SK-N-SH treated with all-trans-retinoic acid at 6 μM for 48 hours (cell line): ENCODE results near the gene FAM89A.
"Not testable (repeated sequence)": the region's sequence is repeated elsewhere in the genome, so short reads cannot be mapped to it uniquely, and the experiment has no call there.

ENCODE experiments used
- ATAC-seq: fragments of 200-7000 bp; cut with Tn5 transposase; 3 replicates; pipeline ENCODE4 v1.9.1; 2020; ENCODE audit warnings: mild to moderate bottlenecking, moderate library complexity
- ARNTL ChIP-seq: fragments of 450-650 bp; formaldehyde crosslinking; IDR thresholded peaks from 2 replicates; pipeline ENCODE4 v1.5.0; 2020; ENCODE audit warnings: low read depth, mild to moderate bottlenecking, moderate library complexity, borderline replicate concordance
- BACH2 ChIP-seq: fragments of 250-450 bp; sonication (Bioruptor Pico); IDR thresholded peaks from 2 replicates; pipeline ENCODE4 v1.9.0; 2021; ENCODE audit warnings: mild to moderate bottlenecking, borderline replicate concordance
- CREB5 ChIP-seq: fragments of 250-450 bp; sonication (Bioruptor Pico); IDR thresholded peaks from 2 replicates; pipeline ENCODE4 v1.5.1; 2020; ENCODE audit warnings: low read depth, mild to moderate bottlenecking, moderate library complexity
- CSDC2 ChIP-seq: fragments of 250-450 bp; sonication (Bioruptor Pico); IDR thresholded peaks from 2 replicates; pipeline ENCODE4 v1.5.0; 2020; ENCODE audit warnings: mild to moderate bottlenecking, moderate library complexity
- ESRRG ChIP-seq: fragments of 250-450 bp; sonication (Bioruptor Pico); IDR thresholded peaks from 2 replicates; pipeline ENCODE4 v1.6.1; 2021; ENCODE audit warnings: mild to moderate bottlenecking
- GLIS3 ChIP-seq: fragments of 250-450 bp; sonication (Bioruptor Pico); IDR thresholded peaks from 2 replicates; pipeline ENCODE4 v1.5.0; 2020; ENCODE audit warnings: mild to moderate bottlenecking, moderate library complexity
- ISL1 ChIP-seq: fragments of 250-450 bp; sonication (Bioruptor Pico); IDR thresholded peaks from 2 replicates; pipeline ENCODE4 v2.1.2; 2022; ENCODE audit warnings: mild to moderate bottlenecking, moderate library complexity
- OSR1 ChIP-seq: fragments of 250-450 bp; sonication (Bioruptor Pico); IDR thresholded peaks from 2 replicates; pipeline ENCODE4 v1.8.0; 2022; ENCODE audit warnings: moderate library complexity, mild to moderate bottlenecking, inconsistent platforms
- PPARA ChIP-seq: fragments of 250-450 bp; sonication (Bioruptor Pico); IDR thresholded peaks from 2 replicates; pipeline ENCODE4 v1.5.0; 2020; ENCODE audit warnings: mild to moderate bottlenecking, borderline replicate concordance
- RARB ChIP-seq: fragments of 250-450 bp; sonication (Bioruptor Pico); IDR thresholded peaks from 2 replicates; pipeline ENCODE4 v1.8.0; 2021; ENCODE audit warnings: mild to moderate bottlenecking, moderate library complexity
- SNAI2 ChIP-seq: fragments of 250-450 bp; sonication (Bioruptor Pico); IDR thresholded peaks from 2 replicates; pipeline ENCODE4 v1.5.0; 2020; ENCODE audit warnings: mild to moderate bottlenecking, moderate library complexity
- TCF4 ChIP-seq: fragments of 250-450 bp; sonication (Bioruptor Pico); IDR thresholded peaks from 2 replicates; pipeline ENCODE4 v1.8.0; 2021; ENCODE audit warnings: mild to moderate bottlenecking, moderate library complexity, borderline replicate concordance
- TOX ChIP-seq: fragments of 250-450 bp; sonication (Bioruptor Pico); IDR thresholded peaks from 2 replicates; pipeline ENCODE4 v1.8.0; 2021; ENCODE audit warnings: mild to moderate bottlenecking, moderate library complexity, borderline replicate concordance
- ZC3H10 ChIP-seq: fragments of 250-450 bp; sonication (Bioruptor Pico); IDR thresholded peaks from 2 replicates; pipeline ENCODE4 v1.5.1; 2021; ENCODE audit warnings: mild to moderate bottlenecking, moderate library complexity
- ZFP3 ChIP-seq: fragments of 250-450 bp; sonication (Bioruptor Pico); IDR thresholded peaks from 2 replicates; pipeline ENCODE4 v1.5.0; 2020; ENCODE audit warnings: mild to moderate bottlenecking, moderate library complexity
- ZFP30 ChIP-seq: fragments of 450-650 bp; formaldehyde crosslinking; IDR thresholded peaks from 2 replicates; pipeline ENCODE4 v1.5.0; 2022; ENCODE audit warnings: mild to moderate bottlenecking, moderate library complexity
- ZNF565 ChIP-seq: fragments of 450-650 bp; formaldehyde crosslinking; conservative IDR thresholded peaks from 2 replicates; pipeline ENCODE4 v1.5.0; 2020; ENCODE audit warnings: low read depth, mild to moderate bottlenecking, moderate library complexity
- ZNF8 ChIP-seq: fragments of 450-650 bp; formaldehyde crosslinking; IDR thresholded peaks from 2 replicates; pipeline ENCODE4 v1.5.0; 2020; ENCODE audit warnings: mild to moderate bottlenecking, moderate library complexity
- TF ChIP-seq, protein P1 (sequence below): fragments of 250-450 bp; sonication (Bioruptor Pico); IDR thresholded peaks from 2 replicates; pipeline ENCODE4 v1.5.1; 2021; ENCODE audit warnings: mild to moderate bottlenecking, moderate library complexity
- TF ChIP-seq, protein P2 (sequence below): fragments of 250-450 bp; sonication (Bioruptor Pico); IDR thresholded peaks from 2 replicates; pipeline ENCODE4 v1.8.0; 2020; ENCODE audit warnings: mild to moderate bottlenecking, moderate library complexity, borderline replicate concordance

The FAM89A gene

GRCh38 chr1:231050395-231050794 is 10.3 kb upstream of the FAM89A start:
- no peak for ATAC-seq
- TF ChIP-seq GLIS3 (CRISPR knock-in tag) (no peak), TCF4 (CRISPR knock-in tag) (no peak), CREB5 (CRISPR knock-in tag) (no peak), ZFP30 (CRISPR knock-in tag) (no peak), OSR1 (CRISPR knock-in tag) (no peak), BACH2 (CRISPR knock-in tag) (no peak), ZC3H10 (CRISPR knock-in tag) (no peak), CSDC2 (CRISPR knock-in tag) (no peak), TOX (no peak), ZFP3 (CRISPR knock-in tag) (no peak), ESRRG (CRISPR knock-in tag) (no peak), ZNF565 (CRISPR knock-in tag) (no peak)
- TF ChIP-seq, protein P1, sequence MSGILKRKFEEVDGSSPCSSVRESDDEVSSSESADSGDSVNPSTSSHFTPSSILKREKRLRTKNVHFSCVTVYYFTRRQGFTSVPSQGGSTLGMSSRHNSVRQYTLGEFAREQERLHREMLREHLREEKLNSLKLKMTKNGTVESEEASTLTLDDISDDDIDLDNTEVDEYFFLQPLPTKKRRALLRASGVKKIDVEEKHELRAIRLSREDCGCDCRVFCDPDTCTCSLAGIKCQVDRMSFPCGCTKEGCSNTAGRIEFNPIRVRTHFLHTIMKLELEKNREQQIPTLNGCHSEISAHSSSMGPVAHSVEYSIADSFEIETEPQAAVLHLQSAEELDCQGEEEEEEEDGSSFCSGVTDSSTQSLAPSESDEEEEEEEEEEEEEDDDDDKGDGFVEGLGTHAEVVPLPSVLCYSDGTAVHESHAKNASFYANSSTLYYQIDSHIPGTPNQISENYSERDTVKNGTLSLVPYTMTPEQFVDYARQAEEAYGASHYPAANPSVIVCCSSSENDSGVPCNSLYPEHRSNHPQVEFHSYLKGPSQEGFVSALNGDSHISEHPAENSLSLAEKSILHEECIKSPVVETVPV (CRISPR knock-in tag), result no peak
- TF ChIP-seq, all 23 proteins: peak for 0

GRCh38 chr1:231049121-231049979 is 9.3 kb upstream of the FAM89A start:
- ATAC-seq, result no peak
- no peak for TF ChIP-seq ZC3H10 (CRISPR knock-in tag)
- TF ChIP-seq CREB5 (CRISPR knock-in tag), result no peak
- no peak for TF ChIP-seq ARNTL (CRISPR knock-in tag)
- no peak for TF ChIP-seq SNAI2 (CRISPR knock-in tag)
- TF ChIP-seq ISL1 (CRISPR knock-in tag), result no peak
- no peak for TF ChIP-seq TCF4 (CRISPR knock-in tag)
- no peak for TF ChIP-seq CSDC2 (CRISPR knock-in tag)
- no peak for TF ChIP-seq PPARA (CRISPR knock-in tag)
- no peak for TF ChIP-seq GLIS3 (CRISPR knock-in tag)
- no peak for TF ChIP-seq RARB
- no peak for TF ChIP-seq ZNF8
- no peak for TF ChIP-seq TOX
- TF ChIP-seq, protein P2, sequence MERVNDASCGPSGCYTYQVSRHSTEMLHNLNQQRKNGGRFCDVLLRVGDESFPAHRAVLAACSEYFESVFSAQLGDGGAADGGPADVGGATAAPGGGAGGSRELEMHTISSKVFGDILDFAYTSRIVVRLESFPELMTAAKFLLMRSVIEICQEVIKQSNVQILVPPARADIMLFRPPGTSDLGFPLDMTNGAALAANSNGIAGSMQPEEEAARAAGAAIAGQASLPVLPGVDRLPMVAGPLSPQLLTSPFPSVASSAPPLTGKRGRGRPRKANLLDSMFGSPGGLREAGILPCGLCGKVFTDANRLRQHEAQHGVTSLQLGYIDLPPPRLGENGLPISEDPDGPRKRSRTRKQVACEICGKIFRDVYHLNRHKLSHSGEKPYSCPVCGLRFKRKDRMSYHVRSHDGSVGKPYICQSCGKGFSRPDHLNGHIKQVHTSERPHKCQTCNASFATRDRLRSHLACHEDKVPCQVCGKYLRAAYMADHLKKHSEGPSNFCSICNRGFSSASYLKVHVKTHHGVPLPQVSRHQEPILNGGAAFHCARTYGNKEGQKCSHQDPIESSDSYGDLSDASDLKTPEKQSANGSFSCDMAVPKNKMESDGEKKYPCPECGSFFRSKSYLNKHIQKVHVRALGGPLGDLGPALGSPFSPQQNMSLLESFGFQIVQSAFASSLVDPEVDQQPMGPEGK (CRISPR knock-in tag), result no peak
- TF ChIP-seq BACH2 (CRISPR knock-in tag), result no peak
- TF ChIP-seq ZFP30 (CRISPR knock-in tag), result no peak
- no peak for TF ChIP-seq ESRRG (CRISPR knock-in tag)
- TF ChIP-seq ZNF565 (CRISPR knock-in tag), result no peak
- TF ChIP-seq, protein P1 (CRISPR knock-in tag), result no peak

GRCh38 chr1:231048419-231048818 is 8.4 kb upstream of the FAM89A start:
- not testable (repeated sequence) for ATAC-seq

DNA sequence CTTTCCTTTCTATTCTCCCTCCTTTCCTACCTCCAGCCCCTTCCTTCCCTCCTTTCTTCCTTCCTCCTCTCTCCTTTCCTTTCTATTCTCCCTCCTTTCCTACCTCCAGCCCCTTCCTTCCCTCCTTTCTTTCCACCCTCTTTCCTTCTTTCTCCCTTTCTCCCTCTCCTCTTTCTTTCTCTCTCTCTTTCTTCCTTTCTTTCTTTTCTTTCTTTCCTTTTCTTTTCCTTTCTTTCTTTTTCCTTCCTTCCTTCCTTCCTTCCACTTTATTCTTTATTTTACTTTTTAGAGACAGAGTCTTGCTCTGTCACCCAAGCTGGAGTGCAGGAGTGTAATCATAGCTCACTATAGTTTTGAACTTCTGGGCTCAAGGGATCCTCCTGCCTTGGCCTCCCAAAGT is 7.5 kb upstream of the FAM89A start:
- not testable (repeated sequence) for ATAC-seq
